Endothelial cell of umbilical vein (primary cell): Measurements from ENCODE around the gene NOL8. TPM values are rescaled to one million over a fixed set of nuclear protein-coding genes. Genes with fewer than 3 reads are reported as not detected.

Source experiments
- BruUV-seq: library from RNA; stranded (reverse); fragments of 400-500 nt; replicated peaks from 2 replicates; lab custom pipeline; 2021; lab: Mats Ljungman, UMichigan
- CTCF ChIA-PET: fragments of 300-600, 350-600 bp; sonication (Branson Sonifier 250); formaldehyde crosslinking; loops from one replicate; lab custom pipeline; 2021; ENCODE audit warnings: antibody characterized with exemption, inconsistent platforms; lab: Charles Lee
- POLR2A ChIA-PET: fragments of 300-600, 350-600 bp; sonication (Branson Sonifier 250); formaldehyde crosslinking; loops from one replicate; lab custom pipeline; 2021; ENCODE audit warnings: antibody characterized with exemption, inconsistent platforms; lab: Charles Lee
- DNase-seq: peaks from one replicate; pipeline ENCODE4 v3.0.0-alpha.2; 2011; ENCODE audit warnings: low read depth, low spot score
- FAIRE-seq: peaks from 2 replicates; lab custom pipeline; 2011; peaks lifted over from hg19 to GRCh38; lab: Jason Lieb, UNC
- H2AFZ ChIP-seq: 2 replicates; pipeline ENCODE4 v1.6.0; 2012; ENCODE audit warnings: low read depth, low read length, control low read depth, inconsistent platforms
- H3K27ac ChIP-seq: 2 replicates; pipeline ENCODE4 v1.5.1; 2011; ENCODE audit warnings: low read depth, mild to moderate bottlenecking, control low read depth, low read length, moderate library complexity; ENCODE audit not compliant: insufficient read depth
- H3K27me3 ChIP-seq, 2 experiments: 2 replicates each; pipeline versions ENCODE4 v1.6.0 to v1.6.1; 2011; ENCODE audit warnings: low read length in 2 of 2, mixed read lengths in 1 of 2; ENCODE audit not compliant: control insufficient read depth in 2 of 2, insufficient read depth in 2 of 2
- H3K36me3 ChIP-seq, 2 experiments: 2 replicates in 1 of 2; 3 replicates in 1 of 2; pipeline ENCODE4 v1.5.1; 2011; ENCODE audit warnings: low read length in 2 of 2, mild to moderate bottlenecking in 1 of 2, moderate library complexity in 1 of 2; ENCODE audit not compliant: control insufficient read depth in 2 of 2, insufficient read depth in 2 of 2; ENCODE audit errors: extremely low read depth in 1 of 2
- H3K4me1 ChIP-seq: 3 replicates; pipeline ENCODE4 v1.5.1; 2011; ENCODE audit warnings: mild to moderate bottlenecking, low read length; ENCODE audit not compliant: control insufficient read depth, insufficient read depth; ENCODE audit errors: extremely low read depth
- H3K4me2 ChIP-seq: 2 replicates; pipeline ENCODE4 v1.6.1; 2011; ENCODE audit warnings: low read length, control low read depth, mixed read lengths; ENCODE audit not compliant: insufficient read depth
- H3K4me3 ChIP-seq, 3 experiments: fragments of 200-600 bp in 1 of 3; sonication (generic), shearing (Covaris generic) in 1 of 3; replicated peaks in 1 of 3; 2 replicates each; pipeline ENCODE4 v1.5.1; 2011 to 2016; ENCODE audit warnings: control low read depth in 3 of 3, low read length in 3 of 3, mild to moderate bottlenecking in 2 of 3, inconsistent platforms in 1 of 3, low read depth in 1 of 3, moderate library complexity in 1 of 3; ENCODE audit not compliant: insufficient read depth in 1 of 3
- H3K79me2 ChIP-seq: 2 replicates; pipeline ENCODE4 v1.6.0; 2012; ENCODE audit warnings: low read length, inconsistent platforms; ENCODE audit not compliant: control insufficient read depth, insufficient read depth
- H3K9ac ChIP-seq: replicated peaks from 2 replicates; pipeline ENCODE3; 2011; ENCODE audit warnings: low read length, control low read depth; ENCODE audit not compliant: insufficient read depth; ENCODE audit errors: extremely low read depth
- H3K9me1 ChIP-seq: replicated peaks from 3 replicates; pipeline ENCODE4 v1.6.0; 2011; ENCODE audit warnings: mild to moderate bottlenecking, low read length; ENCODE audit not compliant: control insufficient read depth, insufficient read depth; ENCODE audit errors: extremely low read depth
- H3K9me3 ChIP-seq: replicated peaks from 2 replicates; pipeline ENCODE4 v1.5.1; 2012; ENCODE audit warnings: low read length, inconsistent platforms; ENCODE audit not compliant: control insufficient read depth, insufficient read depth
- H4K20me1 ChIP-seq: replicated peaks from 2 replicates; pipeline ENCODE3; 2011; ENCODE audit warnings: mild to moderate bottlenecking, low read length; ENCODE audit not compliant: control insufficient read depth, insufficient read depth; ENCODE audit errors: extremely low read depth
- EZH2 ChIP-seq: IDR thresholded peaks from 2 replicates; pipeline ENCODE4 v1.6.1; 2012; ENCODE audit warnings: borderline replicate concordance, low read depth, mild to moderate bottlenecking, moderate library complexity, low read length, inconsistent platforms; ENCODE audit not compliant: severe bottlenecking
- FOS ChIP-seq: IDR thresholded peaks from 2 replicates; pipeline ENCODE4 v1.6.1; 2011; ENCODE audit warnings: mild to moderate bottlenecking, low read length, moderate library complexity, borderline replicate concordance; ENCODE audit not compliant: insufficient read depth
- GATA2 ChIP-seq: IDR thresholded peaks from 2 replicates; pipeline ENCODE4 v1.7.0; 2011; ENCODE audit warnings: low read depth, mild to moderate bottlenecking, moderate library complexity, mixed read lengths, low read length; ENCODE audit not compliant: insufficient read length, insufficient read depth
- JUN ChIP-seq: IDR thresholded peaks from 2 replicates; pipeline ENCODE4 v1.6.1; 2011; ENCODE audit warnings: borderline replicate concordance, low read depth; ENCODE audit not compliant: insufficient read length, insufficient read depth
- MAX ChIP-seq: IDR thresholded peaks from 2 replicates; pipeline ENCODE4 v1.6.1; 2011; ENCODE audit not compliant: insufficient read depth, insufficient read length
- MYC ChIP-seq: IDR thresholded peaks from one replicate; pipeline ENCODE4 v1.6.1; 2011; ENCODE audit warnings: mild to moderate bottlenecking, low read depth, low read length
- POLR2A ChIP-seq: IDR thresholded peaks from 2 replicates; pipeline ENCODE4 v1.6.1; 2012; ENCODE audit warnings: low read depth, mild to moderate bottlenecking, control low read depth, low read length
- POLR2AphosphoS5 ChIP-seq: IDR thresholded peaks from 2 replicates; pipeline ENCODE4 v1.6.1; 2012; ENCODE audit warnings: low read depth, mild to moderate bottlenecking, control low read depth, low read length, moderate library complexity; ENCODE audit not compliant: insufficient read depth
- dilution Hi-C: fragments of 300-500 bp; cut with MboI; formaldehyde crosslinking; loops from one replicate; pipeline ENCODE4 v1.15.0; 2019; ENCODE audit warnings: low sequenced_read_pairs; ENCODE audit not compliant: extremely low pct_ligation_motif_present
- intact Hi-C: fragments of 100-400 bp; cut with micrococcal nuclease; formaldehyde crosslinking; loops from one replicate; pipeline ENCODE4 v1.10.0; 2022
- polyA plus RNA-seq, 4 experiments: library from polyadenylated mRNA; depleted of rRNA in 3 of 4; stranded (reverse) in 3 of 4; unstranded in 1 of 4; fragments of >200 nt; gene quantifications; 2 replicates each; pipeline versions ENCODE4 v1.2.1 to v1.2.3, GENCODE V29; 2011 to 2012; ENCODE audit warnings: missing spikeins in 1 of 4
- total RNA-seq: library from RNA; stranded (reverse); gene quantifications from 2 replicates; pipeline ENCODE4 v1.2.3, GENCODE V29; 2021
- TF ChIP-seq, protein P1 (sequence below), 2 donors: IDR thresholded peaks; 1 replicate in 1 of 2; 2 replicates in 1 of 2; pipeline ENCODE4 v1.5.1; 2011; ENCODE audit warnings: low read length in 2 of 2, mild to moderate bottlenecking in 2 of 2, moderate library complexity in 2 of 2, control low read depth in 1 of 2, inconsistent platforms in 1 of 2, low read depth in 1 of 2; ENCODE audit not compliant: insufficient read depth in 1 of 2; ENCODE audit errors: extremely low read depth in 1 of 2

Gene NOL8
- total and polyA plus RNA-seq, 2 donors (not counting 3 experiments of a cell fraction or from before 2014, with no cell fraction given), result 5.6 to 41.6 TPM

DNA sequence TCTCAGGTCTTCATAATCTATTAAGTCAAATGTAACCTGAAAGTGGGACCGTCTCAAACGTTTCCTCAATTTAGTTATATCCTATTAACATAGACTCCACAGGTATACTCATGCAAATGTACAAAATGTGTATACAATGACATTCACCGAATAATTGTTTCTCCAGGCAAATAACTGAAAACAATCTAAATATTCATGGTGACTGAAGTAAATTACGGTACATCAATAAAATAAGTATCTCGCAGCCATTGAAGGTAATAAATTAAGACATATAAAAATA, 32.1 kb downstream of the NOL8 start:
- Histone ChIP-seq H2AFZ (no peak overlapping the region), H3K79me2 (peaks cover 53% of the 10 kb centered on the region), H3K4me3 (peak overlapping the region; percentile 76 to 98 (median 78)), H3K4me2 (peak overlapping the region; percentile 97), H3K9me1 (no peaks in the 10 kb centered on the region), H4K20me1 (no peaks in the 10 kb centered on the region), H3K36me3 (peaks cover 2 to 6% of the 10 kb centered on the region in 2 experiments), H3K4me1 (peaks cover 23% of the 10 kb centered on the region), H3K9me3 (no peaks in the 10 kb centered on the region), H3K9ac (peak overlapping the region; percentile 92), H3K27me3 (no peaks in the 10 kb centered on the region), H3K27ac (peak overlapping the region; percentile 64)
- TF ChIP-seq EZH2 (no peak), POLR2AphosphoS5 (no peak), POLR2A (no peak), MYC (no peak), JUN (no peak), FOS (no peak), MAX (no peak), GATA2 (no peak)
- TF ChIP-seq, protein P1, sequence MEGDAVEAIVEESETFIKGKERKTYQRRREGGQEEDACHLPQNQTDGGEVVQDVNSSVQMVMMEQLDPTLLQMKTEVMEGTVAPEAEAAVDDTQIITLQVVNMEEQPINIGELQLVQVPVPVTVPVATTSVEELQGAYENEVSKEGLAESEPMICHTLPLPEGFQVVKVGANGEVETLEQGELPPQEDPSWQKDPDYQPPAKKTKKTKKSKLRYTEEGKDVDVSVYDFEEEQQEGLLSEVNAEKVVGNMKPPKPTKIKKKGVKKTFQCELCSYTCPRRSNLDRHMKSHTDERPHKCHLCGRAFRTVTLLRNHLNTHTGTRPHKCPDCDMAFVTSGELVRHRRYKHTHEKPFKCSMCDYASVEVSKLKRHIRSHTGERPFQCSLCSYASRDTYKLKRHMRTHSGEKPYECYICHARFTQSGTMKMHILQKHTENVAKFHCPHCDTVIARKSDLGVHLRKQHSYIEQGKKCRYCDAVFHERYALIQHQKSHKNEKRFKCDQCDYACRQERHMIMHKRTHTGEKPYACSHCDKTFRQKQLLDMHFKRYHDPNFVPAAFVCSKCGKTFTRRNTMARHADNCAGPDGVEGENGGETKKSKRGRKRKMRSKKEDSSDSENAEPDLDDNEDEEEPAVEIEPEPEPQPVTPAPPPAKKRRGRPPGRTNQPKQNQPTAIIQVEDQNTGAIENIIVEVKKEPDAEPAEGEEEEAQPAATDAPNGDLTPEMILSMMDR (IDR thresholded peaks at IDR 0.05; ENCODE audit: extremely low read depth in 1 of 2, insufficient read depth in 1 of 2, low read depth in 1 of 2, low read length in 2 of 2), result no peak
- dilution Hi-C loops, result no loop called here
- FAIRE-seq (no peak), DNase-seq (peak; percentile 23)
- ChIA-PET CTCF (no interaction called here), POLR2A (no interaction called here)
- intact Hi-C loops, result loop anchor here (1.0 to 10.0 kb wide), 5 partner anchors 32 to 412 kb away; partner anchors contain the start of genes CENPP and NOL8
- TSS peak; percentile 74 for BruUV-seq
